OCI-LY1 (cell line): ENCODE results near the gene COL11A2.

ENCODE experiments used
- EZH2 ChIP-seq: fragments of 200-600 bp; sonication (generic), shearing (Covaris generic); IDR thresholded peaks from 2 replicates; pipeline ENCODE4 v1.8.0; 2017; ENCODE audit warnings: borderline replicate concordance, mixed run types, mild to moderate bottlenecking, antibody characterized with exemption, low read length, moderate library complexity, mixed read lengths
- TF ChIP-seq, protein P1 (sequence below): fragments of 200-600 bp; sonication (generic), shearing (Covaris generic); IDR thresholded peaks from 2 replicates; pipeline ENCODE4 v1.5.1; 2017; ENCODE audit warnings: mild to moderate bottlenecking, antibody characterized with exemption, low read length, moderate library complexity, mixed read lengths

DNA sequence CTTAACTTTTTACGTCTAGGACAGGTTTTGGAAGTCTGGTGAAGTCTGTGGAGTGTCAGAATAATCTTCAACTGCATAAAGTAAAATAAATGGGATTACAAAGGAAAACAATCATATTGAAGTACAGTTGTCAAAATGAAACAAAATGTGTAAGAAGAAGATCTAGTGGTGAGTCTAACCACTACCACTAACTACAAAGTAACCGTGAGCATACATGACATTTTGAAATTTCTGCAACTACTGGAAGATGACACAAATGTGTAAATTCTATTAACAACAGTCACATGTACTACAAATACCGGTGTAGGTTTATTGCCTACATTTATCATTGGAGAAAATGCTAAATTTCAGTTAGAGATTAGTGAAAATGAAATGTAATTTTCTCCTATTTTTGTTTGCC is 49.7 kb upstream of the COL11A2 start:
- TF ChIP-seq, protein P1, sequence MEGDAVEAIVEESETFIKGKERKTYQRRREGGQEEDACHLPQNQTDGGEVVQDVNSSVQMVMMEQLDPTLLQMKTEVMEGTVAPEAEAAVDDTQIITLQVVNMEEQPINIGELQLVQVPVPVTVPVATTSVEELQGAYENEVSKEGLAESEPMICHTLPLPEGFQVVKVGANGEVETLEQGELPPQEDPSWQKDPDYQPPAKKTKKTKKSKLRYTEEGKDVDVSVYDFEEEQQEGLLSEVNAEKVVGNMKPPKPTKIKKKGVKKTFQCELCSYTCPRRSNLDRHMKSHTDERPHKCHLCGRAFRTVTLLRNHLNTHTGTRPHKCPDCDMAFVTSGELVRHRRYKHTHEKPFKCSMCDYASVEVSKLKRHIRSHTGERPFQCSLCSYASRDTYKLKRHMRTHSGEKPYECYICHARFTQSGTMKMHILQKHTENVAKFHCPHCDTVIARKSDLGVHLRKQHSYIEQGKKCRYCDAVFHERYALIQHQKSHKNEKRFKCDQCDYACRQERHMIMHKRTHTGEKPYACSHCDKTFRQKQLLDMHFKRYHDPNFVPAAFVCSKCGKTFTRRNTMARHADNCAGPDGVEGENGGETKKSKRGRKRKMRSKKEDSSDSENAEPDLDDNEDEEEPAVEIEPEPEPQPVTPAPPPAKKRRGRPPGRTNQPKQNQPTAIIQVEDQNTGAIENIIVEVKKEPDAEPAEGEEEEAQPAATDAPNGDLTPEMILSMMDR, result no peak
- TF ChIP-seq EZH2, result no peak
